Tibial nerve (tissue), 4 donors: ENCODE measurements around the gene SHISA6.

Experiments
- EP300 ChIP-seq, 2 donors: sonication (generic); formaldehyde crosslinking; IDR thresholded peaks; one replicate each; pipeline ENCODE4 v1.6.1; 2017; ENCODE audit warnings: antibody characterized with exemption in 2 of 2, mild to moderate bottlenecking in 1 of 2
- POLR2A ChIP-seq, 2 donors: fragments of 450-650 bp; IDR thresholded peaks; one replicate each; pipeline ENCODE4 v1.6.1; 2017; ENCODE audit warnings: antibody characterized with exemption in 2 of 2, mild to moderate bottlenecking in 2 of 2, moderate library complexity in 2 of 2
- TF ChIP-seq, protein P1 (sequence below), 5 experiments: fragments of 200-600 bp in 3 of 5; fragments of 450-650 bp in 2 of 5; sonication (generic) in 3 of 5; IDR thresholded peaks; one replicate each; pipeline ENCODE4 v1.5.1; 2016 to 2019; ENCODE audit warnings: antibody characterized with exemption in 5 of 5, mild to moderate bottlenecking in 3 of 5, moderate library complexity in 2 of 5

- TF ChIP-seq, protein P1, sequence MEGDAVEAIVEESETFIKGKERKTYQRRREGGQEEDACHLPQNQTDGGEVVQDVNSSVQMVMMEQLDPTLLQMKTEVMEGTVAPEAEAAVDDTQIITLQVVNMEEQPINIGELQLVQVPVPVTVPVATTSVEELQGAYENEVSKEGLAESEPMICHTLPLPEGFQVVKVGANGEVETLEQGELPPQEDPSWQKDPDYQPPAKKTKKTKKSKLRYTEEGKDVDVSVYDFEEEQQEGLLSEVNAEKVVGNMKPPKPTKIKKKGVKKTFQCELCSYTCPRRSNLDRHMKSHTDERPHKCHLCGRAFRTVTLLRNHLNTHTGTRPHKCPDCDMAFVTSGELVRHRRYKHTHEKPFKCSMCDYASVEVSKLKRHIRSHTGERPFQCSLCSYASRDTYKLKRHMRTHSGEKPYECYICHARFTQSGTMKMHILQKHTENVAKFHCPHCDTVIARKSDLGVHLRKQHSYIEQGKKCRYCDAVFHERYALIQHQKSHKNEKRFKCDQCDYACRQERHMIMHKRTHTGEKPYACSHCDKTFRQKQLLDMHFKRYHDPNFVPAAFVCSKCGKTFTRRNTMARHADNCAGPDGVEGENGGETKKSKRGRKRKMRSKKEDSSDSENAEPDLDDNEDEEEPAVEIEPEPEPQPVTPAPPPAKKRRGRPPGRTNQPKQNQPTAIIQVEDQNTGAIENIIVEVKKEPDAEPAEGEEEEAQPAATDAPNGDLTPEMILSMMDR (IDR thresholded peaks at IDR 0.05): no peak
- no peak for TF ChIP-seq POLR2A (IDR thresholded peaks at IDR 0.05)
- TF ChIP-seq EP300 (IDR thresholded peaks at IDR 0.05): no peak
These were observed 128.6 kb downstream of the SHISA6 start for GRCh38 chr17:11369575-11369974.
